Prostate gland (tissue), 2 donors: ENCODE data around the gene LRRC10.

Source experiments
- CTCF ChIP-seq, 4 experiments: fragments of 200-600 bp in 2 of 4; fragments of 450-650 bp in 2 of 4; sonication (generic) in 2 of 4; IDR thresholded peaks; 1 replicate in 3 of 4; 2 replicates in 1 of 4; pipeline ENCODE4 v1.5.1; 2016 to 2019; ENCODE audit warnings: antibody characterized with exemption in 4 of 4, mild to moderate bottlenecking in 2 of 4, moderate library complexity in 2 of 4
- POLR2A ChIP-seq: fragments of 450-650 bp; IDR thresholded peaks from one replicate; pipeline ENCODE4 v1.6.1; 2016; ENCODE audit warnings: antibody characterized with exemption, mild to moderate bottlenecking

- no peak for TF ChIP-seq CTCF (IDR thresholded peaks at IDR 0.05)
- no peak for TF ChIP-seq POLR2A
These were observed 46.9 kb upstream of the LRRC10 start for GRCh38 chr12:69657376-69658137.
